ENCODE data around the gene POLK.

Gene POLK

GRCh38 chr5:75510836-75511434 is 756 bp upstream of the POLK start:
- TF ChIP-seq CTCF (conservative IDR thresholded peaks at IDR 0.05): no peak
- peak overlapping the region; percentile 81 for H3K27ac ChIP-seq

DNA sequence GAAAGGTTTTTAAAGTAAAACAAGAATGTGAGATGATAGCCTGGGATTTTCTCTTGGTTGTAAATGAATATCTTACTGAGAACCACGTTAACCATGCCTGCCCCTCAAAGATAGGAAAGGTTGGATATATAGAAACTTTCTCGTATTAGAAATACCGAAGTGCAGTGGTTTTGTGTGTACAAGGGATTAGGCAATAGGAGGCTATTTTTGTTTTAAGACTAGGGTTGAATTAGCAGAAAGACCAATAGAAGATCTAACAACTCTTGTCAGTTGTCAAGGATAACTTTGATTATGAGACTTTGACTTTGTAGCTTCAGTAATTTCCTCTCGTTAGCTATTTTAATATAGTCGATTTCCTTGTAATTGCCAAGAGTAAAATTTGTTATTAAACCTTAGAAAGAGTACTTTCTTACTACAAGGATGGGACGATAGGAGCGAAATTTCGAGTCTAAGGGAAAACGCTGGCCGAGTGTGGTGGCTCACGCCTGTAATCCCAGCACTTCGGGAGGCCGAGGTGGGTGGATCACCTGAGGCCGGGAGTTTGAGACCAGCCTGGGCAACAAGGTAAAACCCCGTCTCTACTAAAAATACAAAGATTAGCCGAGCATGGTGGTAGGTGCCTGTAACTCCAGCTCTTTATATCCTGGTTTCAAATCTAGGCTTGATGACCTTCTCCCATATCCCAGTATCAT is 838 bp downstream of the POLK start:
- peak overlapping the region; percentile 81 for H3K27ac ChIP-seq
- TF ChIP-seq CTCF (conservative IDR thresholded peaks at IDR 0.05): no peak

DNA sequence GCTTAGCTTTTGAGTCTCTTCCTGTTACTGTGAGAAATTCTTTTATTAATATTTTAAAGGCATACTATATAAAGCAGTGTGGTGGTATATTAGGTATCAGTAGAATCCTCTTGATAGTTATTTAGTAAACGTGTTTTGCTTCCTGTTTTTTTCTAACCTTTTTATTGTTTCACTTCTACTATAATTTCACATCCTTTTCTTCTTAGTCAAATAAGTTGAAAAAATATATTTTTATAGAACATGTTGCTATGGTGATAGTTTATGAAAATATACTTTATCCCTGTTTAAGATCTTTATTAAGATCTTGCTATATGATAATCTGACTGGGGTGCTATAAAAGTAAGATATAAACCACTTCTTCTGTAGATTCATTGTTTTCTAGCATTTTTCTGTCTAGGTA is 2.1 kb downstream of the POLK start:
- no peak for TF ChIP-seq CTCF (conservative IDR thresholded peaks at IDR 0.05)
- no peak overlapping the region for H3K27ac ChIP-seq

- no peak overlapping the region for H3K27ac ChIP-seq
- no peak for TF ChIP-seq CTCF (conservative IDR thresholded peaks at IDR 0.05)
Observed at GRCh38 chr5:75514323-75514722, 2.6 kb downstream of the POLK start.

DNA sequence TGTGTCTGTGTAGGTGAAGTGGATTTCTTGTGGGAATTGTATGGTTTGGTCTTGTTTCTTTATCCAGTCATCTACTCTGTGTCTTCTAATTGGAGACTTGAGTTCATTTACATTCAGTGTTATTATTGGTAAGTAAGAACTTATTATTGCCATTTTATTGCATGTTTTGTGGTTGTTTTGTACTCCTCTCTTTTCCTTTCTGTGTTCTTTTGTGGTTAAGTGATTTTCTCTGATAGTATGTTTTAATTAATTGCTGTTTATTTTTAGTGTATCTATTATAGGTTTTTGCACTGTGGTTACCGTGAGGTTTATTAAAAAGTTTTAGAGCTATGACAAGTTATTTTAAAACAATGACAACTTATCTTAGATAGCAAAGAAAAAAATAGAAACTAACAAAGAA is 8.1 kb downstream of the POLK start:
- no peak overlapping the region for H3K27ac ChIP-seq
- TF ChIP-seq CTCF (conservative IDR thresholded peaks at IDR 0.05): no peak

GRCh38 chr5:75521195-75521594 is 9.5 kb downstream of the POLK start:
- H3K27ac ChIP-seq: no peak overlapping the region
- no peak for TF ChIP-seq CTCF (conservative IDR thresholded peaks at IDR 0.05)

DNA sequence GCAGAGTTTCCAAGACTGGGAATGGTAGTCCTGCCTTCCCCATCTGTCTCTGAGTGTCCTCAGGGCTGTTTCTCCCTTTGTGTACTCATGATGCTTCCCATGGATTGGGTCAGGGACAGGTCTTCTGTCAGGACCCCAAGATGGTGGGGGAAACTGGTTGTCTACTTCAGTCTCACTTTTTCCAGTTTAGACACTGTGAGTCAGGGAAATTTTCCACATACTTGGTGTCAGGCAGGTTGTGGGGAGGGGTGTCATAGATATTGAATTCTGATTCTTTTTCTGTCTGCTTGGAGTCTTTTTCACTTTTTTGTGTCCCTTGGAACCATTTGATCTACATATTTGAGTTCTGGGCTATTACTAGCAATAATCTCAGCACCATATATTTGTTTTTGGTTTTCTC is 10.3 kb downstream of the POLK start:
- no peak for TF ChIP-seq CTCF (conservative IDR thresholded peaks at IDR 0.05)
- no peak overlapping the region for H3K27ac ChIP-seq
